HepG2 (cell line): ENCODE data around the gene NPBWR2. TPM values are rescaled to one million over a fixed set of nuclear protein-coding genes. Genes with fewer than 3 reads are reported as not detected.

ENCODE experiments used
- ASH2L ChIP-seq: fragments of 300-600, 200-600 bp; sonication (generic); IDR thresholded peaks from 2 replicates; pipeline ENCODE4 v1.7.0; 2017; ENCODE audit warnings: low read depth, mild to moderate bottlenecking, moderate library complexity, mixed read lengths, low read length; ENCODE audit not compliant: insufficient read length
- ATF5 ChIP-seq: sonication (generic); formaldehyde crosslinking; IDR thresholded peaks from 2 replicates; pipeline ENCODE4 v1.4.0; 2020; ENCODE audit warnings: mild to moderate bottlenecking, low read depth, missing genetic modification reagents
- CEBPZ ChIP-seq: IDR thresholded peaks from 2 replicates; pipeline ENCODE4 v1.6.1; 2012; ENCODE audit warnings: low read length, improper control_type of control experiment
- CHD4 ChIP-seq: fragments of 200-600 bp; sonication (generic); IDR thresholded peaks from 2 replicates; pipeline ENCODE4 v1.7.0; 2017; ENCODE audit warnings: mild to moderate bottlenecking, low read length, borderline replicate concordance
- DMTF1 ChIP-seq: sonication (generic); formaldehyde crosslinking; IDR thresholded peaks from 2 replicates; pipeline ENCODE4 v1.4.0; 2020; ENCODE audit warnings: mild to moderate bottlenecking, missing genetic modification reagents
- E2F1 ChIP-seq: sonication (generic); formaldehyde crosslinking; IDR thresholded peaks from 2 replicates; pipeline ENCODE4 v1.5.0; 2020; ENCODE audit warnings: missing genetic modification reagents
- ERF ChIP-seq: IDR thresholded peaks from 2 replicates; pipeline ENCODE4 v1.6.1; 2018; ENCODE audit warnings: missing biosample characterization, missing genetic modification reagents
- FOXK1 ChIP-seq: sonication (generic); formaldehyde crosslinking; IDR thresholded peaks from 2 replicates; pipeline ENCODE4 v1.4.0; 2020; ENCODE audit warnings: low read depth, missing genetic modification reagents, borderline replicate concordance
- FUBP1 ChIP-seq: sonication (generic); formaldehyde crosslinking; IDR thresholded peaks from 2 replicates; pipeline ENCODE4 v1.5.1; 2020; ENCODE audit warnings: missing genetic modification reagents, mild to moderate bottlenecking, borderline replicate concordance
- LBX2 ChIP-seq: sonication (generic); formaldehyde crosslinking; IDR thresholded peaks from 2 replicates; pipeline ENCODE4 v1.5.0; 2020; ENCODE audit warnings: missing genetic modification reagents, mild to moderate bottlenecking, borderline replicate concordance
- PHF5A ChIP-seq: IDR thresholded peaks from one replicate; pipeline ENCODE4 v1.6.1; 2018; ENCODE audit warnings: low read depth, missing genetic modification reagents; ENCODE audit not compliant: unreplicated experiment
- RARA ChIP-seq: IDR thresholded peaks from 2 replicates; pipeline ENCODE4 v1.6.1; 2016; ENCODE audit warnings: missing genetic modification reagents, missing compliant biosample characterization
- SIN3B ChIP-seq: fragments of 150-350 bp; IDR thresholded peaks from 2 replicates; pipeline ENCODE4 v1.6.1; 2014; ENCODE audit warnings: low read length
- SMAD3 ChIP-seq: sonication (generic); formaldehyde crosslinking; IDR thresholded peaks from 2 replicates; pipeline ENCODE4 v1.4.0; 2020; ENCODE audit warnings: missing genetic modification reagents
- THAP11 ChIP-seq: IDR thresholded peaks from 2 replicates; pipeline ENCODE4 v1.6.1; 2016; ENCODE audit warnings: missing biosample characterization, missing genetic modification reagents
- ZBTB42 ChIP-seq: sonication (generic); formaldehyde crosslinking; IDR thresholded peaks from 2 replicates; pipeline ENCODE4 v1.5.0; 2020; ENCODE audit warnings: mild to moderate bottlenecking, missing genetic modification reagents
- ZNF234 ChIP-seq: sonication (generic); formaldehyde crosslinking; conservative IDR thresholded peaks from 2 replicates; pipeline ENCODE4 v1.5.1; 2020; ENCODE audit warnings: mild to moderate bottlenecking, missing genetic modification reagents
- ZNF44 ChIP-seq: sonication (generic); formaldehyde crosslinking; IDR thresholded peaks from 2 replicates; pipeline ENCODE4 v1.5.1; 2020; ENCODE audit warnings: mild to moderate bottlenecking, missing genetic modification reagents
- ZNF749 ChIP-seq: sonication (generic); formaldehyde crosslinking; IDR thresholded peaks from 2 replicates; pipeline ENCODE4 v1.8.0; 2022; ENCODE audit warnings: mild to moderate bottlenecking, missing genetic modification reagents, moderate library complexity, borderline replicate concordance
- polyA plus RNA-seq, 8 experiments: library from polyadenylated mRNA; depleted of rRNA in 3 of 8; stranded (reverse) in 7 of 8; unstranded in 1 of 8; fragments of >200 nt; fragmentation: Illumina TruSeq in 4 of 8; extraction: Trizol in 4 of 8; gene quantifications; 2 replicates each; pipeline versions ENCODE4 v1.2.1 to v1.2.3, GENCODE V29; 2011 to 2016; ENCODE audit warnings: low read depth in 4 of 8, missing spikeins in 1 of 8, mixed read lengths in 1 of 8; ENCODE audit not compliant: insufficient read depth in 1 of 8
- total RNA-seq, 5 experiments: library from RNA; depleted of rRNA; stranded (reverse); fragments of >200 nt; fragmentation: Illumina TruSeq; extraction: Trizol; gene quantifications; 2 replicates each; pipeline ENCODE4 v1.2.3, GENCODE V29; 2016; ENCODE audit warnings: low read depth in 1 of 5

Gene NPBWR2
- total and polyA plus RNA-seq, 2 of the 13 experiments (the other 11 are each of a cell fraction or from before 2014, with no cell fraction given) = not detected

GRCh38 chr20:64080013-64080812 is 27.2 kb downstream of the NPBWR2 start, which contains the start of gene OPRL1 (continued):
- no peak for TF ChIP-seq PHF5A (CRISPR knock-in tag)
- TF ChIP-seq E2F1 (CRISPR knock-in tag) = no peak
- TF ChIP-seq ZNF234 (CRISPR knock-in tag) = 0 out of 2 replicates have a peak, but pooled peaks have one; percentile 49
- no peak for TF ChIP-seq ATF5 (CRISPR knock-in tag)
- TF ChIP-seq CEBPZ = no peak
- no peak for TF ChIP-seq ASH2L
- no peak for TF ChIP-seq LBX2 (CRISPR knock-in tag)
- TF ChIP-seq RARA (CRISPR knock-in tag) = no peak
- TF ChIP-seq DMTF1 (CRISPR knock-in tag) = no peak
- no peak for TF ChIP-seq ZNF749 (CRISPR knock-in tag)
- TF ChIP-seq THAP11 = 0 out of 2 replicates have a peak, but pooled peaks have one; percentile 2
- peak; percentile 62; the same call in 1 of the 2 replicates for TF ChIP-seq ZBTB42
- peak; percentile 82; the same call in 1 of the 2 replicates for TF ChIP-seq ZNF44 (CRISPR knock-in tag)
- no peak for TF ChIP-seq FOXK1 (CRISPR knock-in tag)
- no peak for TF ChIP-seq SMAD3 (CRISPR knock-in tag)
- no peak for TF ChIP-seq FUBP1 (CRISPR knock-in tag)
- no peak for TF ChIP-seq CHD4
- TF ChIP-seq SIN3B = no peak
- TF ChIP-seq ERF = no peak
